RWPE2 (cell line): ENCODE measurements around the gene ANKDD1A.

ENCODE experiments used
- ATAC-seq: fragments of 200-7000 bp; cut with Tn5 transposase; 3 replicates; pipeline ENCODE4 v1.9.1; 2021; ENCODE audit warnings: low read depth
- DNase-seq: peaks from one replicate; pipeline ENCODE4 v3.0.0-alpha.2; 2020; ENCODE audit warnings: low spot score
- H3K27ac ChIP-seq: fragments of 450-650 bp; 2 replicates; pipeline ENCODE4 v1.5.1; 2017; ENCODE audit warnings: mild to moderate bottlenecking; ENCODE audit not compliant: poor library complexity, severe bottlenecking
- H3K27me3 ChIP-seq: fragments of 250-450 bp; sonication (Bioruptor Pico); 2 replicates; pipeline ENCODE4 v1.5.1; 2021; ENCODE audit warnings: mild to moderate bottlenecking, moderate library complexity; ENCODE audit not compliant: insufficient read depth, poor library complexity, severe bottlenecking
- H3K36me3 ChIP-seq: fragments of 250-450 bp; sonication (Bioruptor Pico); 2 replicates; pipeline ENCODE4 v1.5.1; 2020; ENCODE audit warnings: low read depth, mild to moderate bottlenecking, moderate library complexity
- H3K4me1 ChIP-seq: fragments of 250-450 bp; sonication (Bioruptor Pico); 2 replicates; pipeline ENCODE4 v1.5.1; 2021; ENCODE audit warnings: mild to moderate bottlenecking, moderate library complexity; ENCODE audit not compliant: insufficient read depth, poor library complexity, severe bottlenecking
- H3K4me3 ChIP-seq: fragments of 250-450 bp; sonication (Bioruptor Pico); 2 replicates; pipeline ENCODE4 v1.5.1; 2021; ENCODE audit warnings: mild to moderate bottlenecking, moderate library complexity; ENCODE audit not compliant: severe bottlenecking
- H3K9me3 ChIP-seq: fragments of 250-450 bp; sonication (Bioruptor Pico); 2 replicates; pipeline ENCODE4 v1.5.1; 2021; ENCODE audit warnings: mild to moderate bottlenecking, moderate library complexity; ENCODE audit not compliant: severe bottlenecking
- CTCF ChIP-seq: fragments of 450-650 bp; IDR thresholded peaks from one replicate; pipeline ENCODE4 v1.5.1; 2017; ENCODE audit warnings: mild to moderate bottlenecking, moderate library complexity; ENCODE audit not compliant: poor library complexity, severe bottlenecking

Gene ANKDD1A

GRCh38 chr15:64960153-64960552, 48.5 kb downstream of the ANKDD1A start:
- Histone ChIP-seq H3K9me3 (no peaks in the 10 kb centered on the region), H3K27me3 (no peaks in the 10 kb centered on the region), H3K36me3 (peaks cover 82% of the 10 kb centered on the region), H3K27ac (no peak overlapping the region), H3K4me1 (no peaks in the 10 kb centered on the region), H3K4me3 (no peak overlapping the region)
- TF ChIP-seq CTCF = no peak
- ATAC-seq (no peak), DNase-seq (no peak)

GRCh38 chr15:64961013-64961412, 49.3 kb downstream of the ANKDD1A start:
- Histone ChIP-seq H3K27ac (no peak overlapping the region), H3K36me3 (peaks cover 82% of the 10 kb centered on the region), H3K9me3 (no peaks in the 10 kb centered on the region), H3K4me3 (no peak overlapping the region), H3K4me1 (no peaks in the 10 kb centered on the region), H3K27me3 (no peaks in the 10 kb centered on the region)
- no peak for ATAC-seq
- no peak for DNase-seq
- TF ChIP-seq CTCF = no peak

GRCh38 chr15:64969401-64969800, 57.7 kb downstream of the ANKDD1A start:
- Histone ChIP-seq H3K4me3 (no peak overlapping the region), H3K4me1 (no peaks in the 10 kb centered on the region), H3K36me3 (peaks cover 93% of the 10 kb centered on the region), H3K9me3 (no peaks in the 10 kb centered on the region), H3K27ac (no peak overlapping the region), H3K27me3 (no peaks in the 10 kb centered on the region)
- DNase-seq (no peak), ATAC-seq (no peak)
- no peak for TF ChIP-seq CTCF

- Histone ChIP-seq H3K9me3 (no peaks in the 10 kb centered on the region), H3K4me3 (no peak overlapping the region), H3K27me3 (no peaks in the 10 kb centered on the region), H3K36me3 (peaks cover 92% of the 10 kb centered on the region), H3K4me1 (no peaks in the 10 kb centered on the region), H3K27ac (no peak overlapping the region)
- DNase-seq = no peak
- ATAC-seq = no peak
- no peak for TF ChIP-seq CTCF
Measured at GRCh38 chr15:64970698-64971097, 59.0 kb downstream of the ANKDD1A start.

GRCh38 chr15:64975390-64975789, 63.7 kb downstream of the ANKDD1A start:
- Histone ChIP-seq H3K36me3 (peaks cover 94% of the 10 kb centered on the region), H3K27me3 (no peaks in the 10 kb centered on the region), H3K9me3 (no peaks in the 10 kb centered on the region), H3K4me3 (no peak overlapping the region), H3K27ac (no peak overlapping the region), H3K4me1 (no peaks in the 10 kb centered on the region)
- TF ChIP-seq CTCF = no peak
- DNase-seq (no peak), ATAC-seq (no peak)
